Measurements from ENCODE around the gene MEX3D. TPM values are rescaled to one million over a fixed set of nuclear protein-coding genes. Genes with fewer than 3 reads are reported as not detected.

MEX3D gene
- total RNA-seq, 4 donors from 2014 or later, result 2.4 to 7.9 (median 5.3) TPM

DNA sequence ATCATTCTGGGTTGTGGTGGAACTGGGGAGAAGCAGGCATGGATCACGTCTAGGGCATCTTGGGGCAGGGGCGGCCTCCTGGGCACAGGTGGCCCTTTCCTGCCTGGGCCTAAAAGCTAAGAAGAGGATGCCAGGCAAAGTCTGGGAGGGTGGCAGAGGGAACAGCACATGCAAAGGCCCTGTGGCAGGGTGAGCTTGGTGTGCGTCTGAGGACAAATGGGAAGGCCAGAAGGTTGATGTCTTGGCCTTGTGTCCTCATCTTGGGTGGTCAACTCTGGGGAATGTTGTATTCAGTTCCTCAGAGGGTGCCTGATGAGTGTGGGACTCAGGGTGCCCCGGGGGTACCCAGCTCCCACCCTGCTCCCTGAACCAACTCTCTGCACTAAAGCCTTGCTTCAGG, 49.7 kb downstream of the MEX3D start:
- no peak for DNase-seq
- TF ChIP-seq POLR2A (IDR thresholded peaks at IDR 0.05), result no peak
- no peak for TF ChIP-seq CTCF (IDR thresholded peaks at IDR 0.05 in 4 of 5, conservative IDR thresholded peaks at IDR 0.05 in 1 of 5)
- Histone ChIP-seq H3K9me3 (no peaks in the 10 kb centered on the region), H3K4me1 (peaks cover 3 to 14% of the 10 kb centered on the region in 2 donors), H3K27ac (no peak overlapping the region), H3K4me3 (no peak overlapping the region), H3K36me3 (no peaks in the 10 kb centered on the region), H3K27me3 (peaks cover 0 to 6% (median 5%) of the 10 kb centered on the region in 3 donors)
- intact Hi-C loops (cut with DNase I; ENCODE audit: low total_unique reads) (no loop called here), in situ Hi-C loops (cut with MboI; ENCODE audit: low sequenced_read_pairs in 4 of 4) (no loop called here)
- no peak for ATAC-seq

DNA sequence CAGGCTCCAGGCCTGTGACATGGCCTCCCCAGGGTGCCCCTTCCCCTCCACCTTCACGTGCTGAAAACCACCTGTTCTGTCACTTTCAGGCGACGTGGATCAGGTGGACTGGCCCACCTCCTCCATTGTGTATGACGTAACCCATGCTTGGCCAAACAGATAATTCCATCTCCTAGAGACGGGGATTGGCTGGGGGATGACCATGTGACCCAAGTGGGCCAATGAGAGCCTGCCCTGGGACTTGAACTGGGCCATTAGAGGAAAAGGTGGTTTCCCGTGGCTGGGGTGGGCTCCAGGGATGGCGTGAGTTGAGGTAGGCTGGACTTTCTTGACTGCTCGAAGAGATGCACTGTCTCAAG, 51.8 kb downstream of the MEX3D start:
- H3K27ac ChIP-seq, result no peak overlapping the region
- no peaks in the 10 kb centered on the region for H3K36me3 ChIP-seq
- no peak for DNase-seq
- intact Hi-C loops (cut with DNase I; ENCODE audit: low total_unique reads), result no loop called here
- H3K4me1 ChIP-seq, result peaks cover 3 to 25% of the 10 kb centered on the region in 2 donors
- ATAC-seq, result no peak
- H3K27me3 ChIP-seq, result no peaks in the 10 kb centered on the region
- no peak for TF ChIP-seq CTCF (IDR thresholded peaks at IDR 0.05 in 4 of 5, conservative IDR thresholded peaks at IDR 0.05 in 1 of 5)
- no peak for TF ChIP-seq POLR2A (IDR thresholded peaks at IDR 0.05)
- H3K9me3 ChIP-seq, result no peaks in the 10 kb centered on the region
- H3K4me3 ChIP-seq, result no peak overlapping the region
- in situ Hi-C loops (cut with MboI; ENCODE audit: low sequenced_read_pairs in 4 of 4), result no loop called here

DNA sequence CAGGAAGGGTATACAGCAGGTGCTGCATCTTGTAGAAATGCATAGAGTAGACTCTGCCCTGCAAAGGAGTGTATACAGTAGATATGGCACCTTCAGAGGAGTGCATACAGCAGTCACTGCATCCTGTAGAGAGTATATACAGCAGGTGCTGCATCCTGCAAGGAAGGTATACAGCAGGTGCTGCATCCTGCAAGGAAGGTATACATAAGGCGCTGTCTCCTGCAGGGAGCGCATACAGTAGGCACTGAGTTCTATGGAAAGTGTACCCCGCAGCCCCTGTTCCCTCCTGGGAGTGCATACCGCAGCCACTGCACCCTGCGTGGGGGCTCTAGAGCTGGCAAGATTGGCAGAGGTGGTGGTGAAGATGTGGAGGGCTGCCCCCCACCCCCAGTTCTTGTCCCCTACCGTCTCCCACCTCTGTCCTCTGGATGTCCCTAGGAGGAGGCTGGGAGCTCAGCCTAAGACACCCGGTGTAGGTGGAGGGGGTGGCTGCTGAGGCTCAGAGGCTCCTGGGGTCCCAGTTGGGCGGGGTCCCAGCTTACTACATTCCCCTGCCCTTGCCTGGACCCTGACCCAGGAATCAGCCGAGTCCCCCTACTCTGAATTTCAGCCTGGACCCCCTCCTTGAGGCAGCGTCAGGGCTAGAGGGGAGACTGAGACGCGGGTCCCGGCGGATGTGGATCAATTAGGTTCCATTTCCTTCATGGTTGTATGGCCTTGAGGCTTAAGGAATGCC, 53.0 kb downstream of the MEX3D start:
- H3K27me3 ChIP-seq, result no peaks in the 10 kb centered on the region

DNA sequence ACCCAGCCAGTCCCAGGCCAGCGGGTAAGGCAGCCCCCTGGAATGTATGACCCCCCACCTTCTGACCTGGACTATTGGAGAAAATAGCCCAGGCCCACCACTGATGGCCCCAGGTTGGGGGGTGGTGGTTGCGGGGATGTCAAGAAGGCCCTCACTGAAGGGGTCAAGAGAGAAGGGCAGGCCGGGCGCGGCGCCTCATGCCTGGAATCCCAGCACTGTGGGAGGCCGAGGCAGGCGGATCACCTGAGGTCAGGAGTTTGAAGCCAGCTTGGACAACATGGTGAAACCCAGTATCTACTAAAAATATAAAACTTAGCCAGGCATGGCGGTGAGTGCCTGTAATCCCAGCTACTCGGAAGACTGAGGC, 53.8 kb downstream of the MEX3D start:
- Histone ChIP-seq H3K4me1 (peaks cover 3 to 29% of the 10 kb centered on the region in 2 donors), H3K27me3 (no peaks in the 10 kb centered on the region), H3K27ac (peak overlapping the region; percentile 83 to 91 (median 89)), H3K36me3 (no peaks in the 10 kb centered on the region), H3K4me3 (no peak overlapping the region), H3K9me3 (no peaks in the 10 kb centered on the region)
- DNase-seq (no peak), ATAC-seq (no peak)
- TF ChIP-seq POLR2A (IDR thresholded peaks at IDR 0.05) (no peak), CTCF (IDR thresholded peaks at IDR 0.05 in 4 of 5, conservative IDR thresholded peaks at IDR 0.05 in 1 of 5) (no peak)
- intact Hi-C loops (cut with DNase I; ENCODE audit: low total_unique reads), result loop anchor here (5.0 kb wide), 2 partner anchors 138 to 237 kb away; partner anchors contain the start of genes FAM174C and TCF3
- in situ Hi-C loops (cut with MboI; ENCODE audit: low sequenced_read_pairs in 4 of 4), result no loop called here

More for the DNA sequence above, 53.0 kb downstream of the MEX3D start:
- ATAC-seq (no peak), DNase-seq (no peak)
- in situ Hi-C loops (cut with MboI; ENCODE audit: low sequenced_read_pairs in 4 of 4), result no loop called here
- Histone ChIP-seq H3K9me3 (no peaks in the 10 kb centered on the region), H3K36me3 (no peaks in the 10 kb centered on the region), H3K27ac (no peak overlapping the region), H3K4me1 (peaks cover 3 to 29% of the 10 kb centered on the region in 2 donors), H3K4me3 (no peak overlapping the region)
- intact Hi-C loops (cut with DNase I; ENCODE audit: low total_unique reads), result loop anchor here (5.0 kb wide), 2 partner anchors 137 to 238 kb away; partner anchors contain the start of genes FAM174C and TCF3
- TF ChIP-seq POLR2A (IDR thresholded peaks at IDR 0.05) (no peak), CTCF (IDR thresholded peaks at IDR 0.05 in 4 of 5, conservative IDR thresholded peaks at IDR 0.05 in 1 of 5) (no peak)
